GM23338 (cell line): ENCODE data around the gene ULK4. TPM values are rescaled to one million over a fixed set of nuclear protein-coding genes. Genes with fewer than 3 reads are reported as not detected.

Experiments
- ATAC-seq: fragments of 200-7000 bp; cut with Tn5 transposase; 3 replicates; pipeline ENCODE4 v1.9.1; 2020
- DNase-seq: peaks from one replicate; pipeline ENCODE4 v3.0.0-alpha.2; 2015; ENCODE audit warnings: low spot score
- H2AFZ ChIP-seq: fragments of 200-600 bp; sonication (generic); 2 replicates; pipeline ENCODE4 v1.8.0; 2016; ENCODE audit warnings: antibody characterized with exemption, mild to moderate bottlenecking, moderate library complexity
- H3F3A ChIP-seq: fragments of 200-600 bp; sonication (generic); replicated peaks from 2 replicates; pipeline ENCODE4 v1.8.0; 2017; ENCODE audit warnings: antibody characterized with exemption, mixed run types, low read depth
- H3K27ac ChIP-seq: fragments of 200-600 bp; sonication (generic); 2 replicates; pipeline ENCODE4 v1.6.1; 2016; ENCODE audit warnings: low read depth
- H3K27me3 ChIP-seq: fragments of 200-600 bp; sonication (generic); 2 replicates; pipeline ENCODE4 v1.8.0; 2016; ENCODE audit warnings: mild to moderate bottlenecking, mixed run types, moderate library complexity; ENCODE audit not compliant: insufficient read depth
- H3K36me3 ChIP-seq: fragments of 200-600 bp; sonication (generic); 2 replicates; pipeline ENCODE4 v1.8.0; 2016; ENCODE audit warnings: mild to moderate bottlenecking; ENCODE audit not compliant: insufficient read depth
- H3K4me1 ChIP-seq: fragments of 200-600 bp; sonication (generic); 2 replicates; pipeline ENCODE4 v1.8.0; 2016; ENCODE audit warnings: mild to moderate bottlenecking, moderate library complexity; ENCODE audit not compliant: insufficient read depth
- H3K4me2 ChIP-seq: fragments of 200-600 bp; sonication (generic); 2 replicates; pipeline ENCODE4 v1.7.1; 2017; ENCODE audit warnings: mixed run types
- H3K4me3 ChIP-seq: fragments of 200-600 bp; sonication (generic); 2 replicates; pipeline ENCODE4 v1.6.1; 2016; ENCODE audit warnings: mixed run types
- H3K79me2 ChIP-seq: fragments of 200-600 bp; sonication (generic); replicated peaks from 2 replicates; pipeline ENCODE4 v1.8.0; 2017; ENCODE audit warnings: mild to moderate bottlenecking; ENCODE audit not compliant: insufficient read depth
- H3K9me2 ChIP-seq: fragments of 200-600 bp; sonication (generic); 2 replicates; pipeline ENCODE4 v1.8.0; 2017; ENCODE audit not compliant: insufficient read depth
- H4K20me1 ChIP-seq: fragments of 200-600 bp; sonication (generic); replicated peaks from 2 replicates; pipeline ENCODE4 v1.8.0; 2017; ENCODE audit warnings: mild to moderate bottlenecking; ENCODE audit not compliant: insufficient read depth
- H3K27ac Mint-ChIP-seq: 2 replicates; pipeline ENCODE4 v1.8.0; 2020; ENCODE audit warnings: inconsistent platforms, mild to moderate bottlenecking, moderate library complexity, mixed read lengths
- H3K27me3 Mint-ChIP-seq: 3 replicates; pipeline ENCODE4 v1.8.0; 2022; ENCODE audit warnings: low read depth, mild to moderate bottlenecking, moderate library complexity, mixed read lengths, inconsistent platforms; ENCODE audit not compliant: insufficient read depth, poor library complexity
- H3K36me3 Mint-ChIP-seq: 3 replicates; pipeline ENCODE4 v1.8.0; 2021; ENCODE audit warnings: low read depth, mild to moderate bottlenecking, inconsistent platforms, moderate library complexity, mixed read lengths
- H3K4me1 Mint-ChIP-seq: 3 replicates; pipeline ENCODE4 v1.8.0; 2020; ENCODE audit warnings: mild to moderate bottlenecking, inconsistent platforms, mixed read lengths
- H3K4me3 Mint-ChIP-seq: 3 replicates; pipeline ENCODE4 v1.8.0; 2021; ENCODE audit warnings: moderate library complexity, mild to moderate bottlenecking, inconsistent platforms, mixed read lengths
- H3K9me3 Mint-ChIP-seq: 3 replicates; pipeline ENCODE4 v1.8.0; 2020; ENCODE audit warnings: moderate library complexity, mild to moderate bottlenecking, inconsistent platforms, mixed read lengths
- EZH2 ChIP-seq: fragments of 200-600 bp; sonication (generic); IDR thresholded peaks from one replicate; pipeline ENCODE4 v1.8.0; 2017; ENCODE audit warnings: antibody characterized with exemption, mild to moderate bottlenecking, low read depth; ENCODE audit not compliant: unreplicated experiment
- JUNB ChIP-seq: IDR thresholded peaks from one replicate; pipeline ENCODE4 v1.6.1; 2016; ENCODE audit warnings: antibody characterized with exemption; ENCODE audit not compliant: unreplicated experiment
- NANOG ChIP-seq: IDR thresholded peaks from 2 replicates; pipeline ENCODE4 v1.6.1; 2016; ENCODE audit warnings: antibody characterized with exemption, borderline replicate concordance
- REST ChIP-seq: IDR thresholded peaks from one replicate; pipeline ENCODE4 v1.6.1; 2018; ENCODE audit warnings: antibody characterized with exemption; ENCODE audit not compliant: unreplicated experiment
- STAT1 ChIP-seq: IDR thresholded peaks from one replicate; pipeline ENCODE4 v1.6.1; 2016; ENCODE audit warnings: antibody characterized with exemption; ENCODE audit not compliant: unreplicated experiment
- ZNF114 ChIP-seq: fragments of 250-450 bp; sonication (Bioruptor Pico); IDR thresholded peaks from 2 replicates; pipeline ENCODE4 v1.5.0; 2020; ENCODE audit warnings: mild to moderate bottlenecking, moderate library complexity
- ZNF331 ChIP-seq: fragments of 250-450 bp; sonication (Bioruptor Pico); IDR thresholded peaks from 2 replicates; pipeline ENCODE4 v1.5.0; 2020; ENCODE audit warnings: low read depth, mild to moderate bottlenecking, moderate library complexity
- ZNF462 ChIP-seq: fragments of 250-450 bp; sonication (Bioruptor Pico); IDR thresholded peaks from 2 replicates; pipeline ENCODE4 v1.5.0; 2020; ENCODE audit warnings: mild to moderate bottlenecking, moderate library complexity
- polyA plus RNA-seq: library from polyadenylated mRNA; unstranded; fragments of >200 nt; fragmentation: Nextera tagmentation; extraction: Ambion mirVana; gene quantifications from 2 replicates; pipeline ENCODE4 v1.2.1, GENCODE V29; 2016
- total RNA-seq: library from RNA; depleted of rRNA; stranded (reverse); fragments of >200 nt; shearing (Covaris generic); gene quantifications from 2 replicates; pipeline ENCODE4 v1.2.3, GENCODE V29; 2014

ULK4 gene
- total and polyA plus RNA-seq, 2 experiments from 2014 or later = 20.8 to 41.4 TPM

GRCh38 chr3:41933154-41933676, 28.7 kb downstream of the ULK4 start (continued):
- no peak for TF ChIP-seq REST

- Histone ChIP-seq H3K4me1 (no peaks in the 10 kb centered on the region), H3K4me3 (no peak overlapping the region), H3K9me2 (no peaks in the 10 kb centered on the region), H4K20me1 (no peaks in the 10 kb centered on the region), H2AFZ (no peak overlapping the region), H3K4me2 (no peak overlapping the region), H3K36me3 (no peaks in the 10 kb centered on the region), H3K27ac (no peak overlapping the region), H3K27me3 (no peaks in the 10 kb centered on the region), H3K79me2 (peaks cover 14% of the 10 kb centered on the region; the same call in 1 of the 2 replicates), H3F3A (no peaks in the 10 kb centered on the region)
- DNase-seq (no peak), ATAC-seq (no peak)
- TF ChIP-seq REST (no peak), ZNF114 (CRISPR knock-in tag) (no peak), STAT1 (no peak), NANOG (no peak), JUNB (no peak), ZNF462 (CRISPR knock-in tag) (no peak), ZNF331 (CRISPR knock-in tag) (no peak), EZH2 (no peak)
- Mint-ChIP-seq H3K9me3 (no peaks in the 10 kb centered on the region; the same call in 2 of the 3 replicates), H3K36me3 (peaks cover 22% of the 10 kb centered on the region; the same call in 2 of the 3 replicates), H3K4me1 (no peaks in the 10 kb centered on the region), H3K27me3 (no peaks in the 10 kb centered on the region), H3K27ac (no peak overlapping the region), H3K4me3 (no peak overlapping the region)
These were observed 29.4 kb downstream of the ULK4 start for GRCh38 chr3:41932464-41932863.
